ENCODE measurements around the gene MYO3B. TPM values are rescaled to one million over a fixed set of nuclear protein-coding genes. Genes with fewer than 3 reads are reported as not detected.

The MYO3B gene, protein sequence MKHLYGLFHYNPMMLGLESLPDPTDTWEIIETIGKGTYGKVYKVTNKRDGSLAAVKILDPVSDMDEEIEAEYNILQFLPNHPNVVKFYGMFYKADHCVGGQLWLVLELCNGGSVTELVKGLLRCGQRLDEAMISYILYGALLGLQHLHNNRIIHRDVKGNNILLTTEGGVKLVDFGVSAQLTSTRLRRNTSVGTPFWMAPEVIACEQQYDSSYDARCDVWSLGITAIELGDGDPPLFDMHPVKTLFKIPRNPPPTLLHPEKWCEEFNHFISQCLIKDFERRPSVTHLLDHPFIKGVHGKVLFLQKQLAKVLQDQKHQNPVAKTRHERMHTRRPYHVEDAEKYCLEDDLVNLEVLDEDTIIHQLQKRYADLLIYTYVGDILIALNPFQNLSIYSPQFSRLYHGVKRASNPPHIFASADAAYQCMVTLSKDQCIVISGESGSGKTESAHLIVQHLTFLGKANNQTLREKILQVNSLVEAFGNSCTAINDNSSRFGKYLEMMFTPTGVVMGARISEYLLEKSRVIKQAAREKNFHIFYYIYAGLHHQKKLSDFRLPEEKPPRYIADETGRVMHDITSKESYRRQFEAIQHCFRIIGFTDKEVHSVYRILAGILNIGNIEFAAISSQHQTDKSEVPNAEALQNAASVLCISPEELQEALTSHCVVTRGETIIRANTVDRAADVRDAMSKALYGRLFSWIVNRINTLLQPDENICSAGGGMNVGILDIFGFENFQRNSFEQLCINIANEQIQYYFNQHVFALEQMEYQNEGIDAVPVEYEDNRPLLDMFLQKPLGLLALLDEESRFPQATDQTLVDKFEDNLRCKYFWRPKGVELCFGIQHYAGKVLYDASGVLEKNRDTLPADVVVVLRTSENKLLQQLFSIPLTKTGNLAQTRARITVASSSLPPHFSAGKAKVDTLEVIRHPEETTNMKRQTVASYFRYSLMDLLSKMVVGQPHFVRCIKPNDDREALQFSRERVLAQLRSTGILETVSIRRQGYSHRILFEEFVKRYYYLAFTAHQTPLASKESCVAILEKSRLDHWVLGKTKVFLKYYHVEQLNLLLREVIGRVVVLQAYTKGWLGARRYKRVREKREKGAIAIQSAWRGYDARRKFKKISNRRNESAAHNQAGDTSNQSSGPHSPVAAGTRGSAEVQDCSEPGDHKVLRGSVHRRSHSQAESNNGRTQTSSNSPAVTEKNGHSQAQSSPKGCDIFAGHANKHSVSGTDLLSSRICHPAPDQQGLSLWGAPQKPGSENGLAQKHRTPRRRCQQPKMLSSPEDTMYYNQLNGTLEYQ (N-terminal part only)
- total RNA-seq (not detected), polyA plus RNA-seq (not detected)

DNA sequence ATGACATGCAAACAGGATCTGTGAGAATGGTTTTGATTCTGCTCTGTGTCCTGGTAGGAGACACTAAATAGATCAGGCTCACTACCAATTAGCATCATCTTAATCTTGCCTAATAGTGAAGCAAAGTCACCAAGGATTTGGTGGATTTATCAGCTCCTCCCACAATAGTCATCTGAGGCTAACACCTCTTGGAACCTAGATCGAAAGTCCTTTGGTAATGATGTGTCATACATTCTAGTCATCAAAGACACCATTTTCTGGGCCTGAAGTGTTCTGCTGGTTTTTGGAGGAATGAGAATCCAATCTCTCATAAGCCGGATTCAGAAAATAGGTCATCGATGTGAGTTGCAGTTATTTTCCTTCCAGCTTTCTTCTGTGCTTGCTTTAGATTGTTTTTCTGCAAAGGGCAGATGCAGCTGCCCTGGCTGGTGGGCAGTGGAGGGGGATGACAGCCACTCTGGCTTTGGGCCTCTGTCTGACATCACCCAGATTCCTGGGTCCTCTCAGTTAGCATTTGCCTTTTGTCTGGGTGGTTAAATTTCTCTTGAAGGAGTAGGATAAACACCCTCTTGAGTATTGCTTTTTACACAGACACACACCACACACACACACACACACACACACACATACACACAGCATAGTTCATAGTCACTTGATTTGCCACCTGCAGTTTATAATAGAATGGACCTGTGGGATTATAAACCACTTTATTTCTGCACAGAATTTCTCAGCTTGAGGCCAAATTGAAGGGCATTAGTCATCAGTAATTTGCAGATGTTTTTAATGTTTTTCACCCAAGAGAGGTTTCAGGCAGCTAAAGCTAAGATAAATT lies at the start of gene MYO3B:
Gene MYO3B, plus strand, starts transcription at position 198 of the 832 bp plus-strand sequence. Its CDS starts 141 bp downstream, at position 339.
- ChIA-PET POLR2A (ENCODE audit: partially characterized antibody) (no interaction called here), CTCF (ENCODE audit: partially characterized antibody) (no interaction called here)
- H3K4me3 Mint-ChIP-seq, result no peak within 1 kb of the TSS
- H3K4me1 ChIP-seq (ENCODE audit: insufficient read depth, low read length), result no peaks in the 10 kb centered on the region
- H3K9me3 ChIP-seq (ENCODE audit: control insufficient read depth in 1 of 2, low read length in 2 of 2), result no peaks in the 10 kb centered on the region
- H3K36me3 Mint-ChIP-seq, result no peaks in the 10 kb centered on the region
- no peak within 1 kb of the TSS for H3K27ac Mint-ChIP-seq
- intact Hi-C loops (cut with micrococcal nuclease), result no loop called here
- H3K9me3 Mint-ChIP-seq, result peaks cover 0 to 3% (median 0%) of the 10 kb centered on the region in 8 donors
- H3K27me3 ChIP-seq (ENCODE audit: insufficient read depth, low read length), result no peaks in the 10 kb centered on the region
- no peak for DNase-seq
- peaks cover 0 to 3% of the 10 kb centered on the region in 2 donors for H3K27me3 Mint-ChIP-seq
- H3K4me3 ChIP-seq (ENCODE audit: low read length in 2 of 2), result no peak within 1 kb of the TSS
- H3K4me1 Mint-ChIP-seq, result no peaks in the 10 kb centered on the region
- H3K36me3 ChIP-seq (ENCODE audit: insufficient read depth, low read length), result no peaks in the 10 kb centered on the region
- no peak within 1 kb of the TSS for H3K27ac ChIP-seq (ENCODE audit: low read depth, low read length)

DNA sequence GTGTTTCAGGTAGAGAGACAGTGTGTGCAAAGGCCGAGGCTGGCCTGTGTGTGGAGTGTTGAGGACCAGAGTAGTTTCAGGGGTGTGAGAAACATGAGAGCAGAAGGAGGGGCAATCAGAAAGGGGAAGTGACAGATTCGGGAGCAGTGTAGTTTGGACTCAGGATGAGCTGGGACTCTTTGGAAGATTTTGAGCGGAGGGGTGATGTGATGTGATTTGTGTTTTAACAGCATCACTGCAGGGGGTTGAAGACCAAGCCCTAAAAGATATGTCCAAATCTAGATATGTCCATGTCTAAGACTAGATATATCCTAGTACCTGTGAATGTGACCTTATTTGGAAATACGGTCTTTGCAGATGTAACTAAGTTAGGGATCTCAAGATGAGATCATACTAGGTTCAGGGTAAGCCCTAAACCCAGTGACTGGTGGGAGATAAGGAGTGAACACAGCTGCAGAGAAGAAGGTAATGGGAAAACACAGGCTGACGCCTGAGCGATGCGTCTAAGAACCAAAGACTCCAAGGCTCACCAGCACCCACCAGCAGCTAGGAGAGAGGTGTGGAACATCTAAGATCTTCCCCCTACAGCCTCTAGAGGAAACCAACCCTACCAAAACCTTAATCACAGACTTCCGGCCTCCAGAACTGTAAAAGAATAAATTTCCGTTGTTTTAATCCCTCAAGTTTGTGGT lies 38.5 kb upstream of the MYO3B start:
- H3K9me3 Mint-ChIP-seq, result peaks cover 0 to 5% (median 0%) of the 10 kb centered on the region in 8 donors
- H3K27ac Mint-ChIP-seq, result peak overlapping the region in 2 of 7 donors; percentile 36 to 49
- DNase-seq, result no peak

DNA sequence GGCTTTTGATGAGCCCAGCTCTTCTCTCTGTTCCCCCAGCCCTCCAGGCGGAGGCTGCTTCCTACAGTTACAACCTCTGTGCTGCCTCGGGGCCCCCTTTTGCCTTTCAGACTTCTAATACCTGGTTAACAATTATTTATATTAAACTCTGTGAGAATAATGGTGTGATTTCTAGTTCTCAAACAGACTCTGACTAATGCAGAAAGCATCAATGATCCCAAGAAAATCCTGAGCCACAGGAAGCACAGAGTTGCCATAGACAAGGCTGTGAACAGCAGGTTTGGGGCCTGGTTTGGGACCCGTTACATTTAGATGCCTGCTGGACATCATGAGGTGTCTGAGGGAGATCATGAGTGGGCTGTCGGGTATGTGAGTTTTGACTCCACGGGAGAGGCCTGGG lies 37.4 kb upstream of the MYO3B start:
- intact Hi-C loops (cut with micrococcal nuclease), result no loop called here
- no peak for DNase-seq
- CTCF ChIA-PET (ENCODE audit: partially characterized antibody), result no interaction called here
- no peak overlapping the region for H3K4me3 ChIP-seq (ENCODE audit: low read length in 2 of 2)
- no peaks in the 10 kb centered on the region for H3K9me3 ChIP-seq (ENCODE audit: control insufficient read depth in 1 of 2, low read length in 2 of 2)
- no peak overlapping the region for H3K4me3 Mint-ChIP-seq
- H3K4me1 ChIP-seq (ENCODE audit: insufficient read depth, low read length), result no peaks in the 10 kb centered on the region
- H3K9me3 Mint-ChIP-seq, result no peaks in the 10 kb centered on the region
- POLR2A ChIA-PET (ENCODE audit: partially characterized antibody), result no interaction called here
- H3K27ac Mint-ChIP-seq, result no peak overlapping the region
- H3K4me1 Mint-ChIP-seq, result no peaks in the 10 kb centered on the region
- H3K36me3 ChIP-seq (ENCODE audit: insufficient read depth, low read length), result no peaks in the 10 kb centered on the region
- no peak overlapping the region for H3K27ac ChIP-seq (ENCODE audit: low read depth, low read length)
- H3K27me3 ChIP-seq (ENCODE audit: insufficient read depth, low read length), result no peaks in the 10 kb centered on the region
- H3K27me3 Mint-ChIP-seq, result no peaks in the 10 kb centered on the region
- no peaks in the 10 kb centered on the region for H3K36me3 Mint-ChIP-seq

More for the DNA sequence above, 38.5 kb upstream of the MYO3B start:
- Mint-ChIP-seq H3K4me1 (no peaks in the 10 kb centered on the region), H3K36me3 (no peaks in the 10 kb centered on the region), H3K4me3 (no peak overlapping the region), H3K27me3 (peaks cover 0 to under 1% of the 10 kb centered on the region in 2 donors)
- Histone ChIP-seq H3K4me1 (ENCODE audit: insufficient read depth, low read length) (no peaks in the 10 kb centered on the region), H3K27ac (ENCODE audit: low read depth, low read length) (no peak overlapping the region), H3K4me3 (ENCODE audit: low read length in 2 of 2) (no peak overlapping the region), H3K9me3 (ENCODE audit: control insufficient read depth in 1 of 2, low read length in 2 of 2) (no peaks in the 10 kb centered on the region), H3K27me3 (ENCODE audit: insufficient read depth, low read length) (no peaks in the 10 kb centered on the region), H3K36me3 (ENCODE audit: insufficient read depth, low read length) (no peaks in the 10 kb centered on the region)
- CTCF ChIA-PET (ENCODE audit: partially characterized antibody), result no interaction called here
- intact Hi-C loops (cut with micrococcal nuclease), result no loop called here
- POLR2A ChIA-PET (ENCODE audit: partially characterized antibody), result no interaction called here

DNA sequence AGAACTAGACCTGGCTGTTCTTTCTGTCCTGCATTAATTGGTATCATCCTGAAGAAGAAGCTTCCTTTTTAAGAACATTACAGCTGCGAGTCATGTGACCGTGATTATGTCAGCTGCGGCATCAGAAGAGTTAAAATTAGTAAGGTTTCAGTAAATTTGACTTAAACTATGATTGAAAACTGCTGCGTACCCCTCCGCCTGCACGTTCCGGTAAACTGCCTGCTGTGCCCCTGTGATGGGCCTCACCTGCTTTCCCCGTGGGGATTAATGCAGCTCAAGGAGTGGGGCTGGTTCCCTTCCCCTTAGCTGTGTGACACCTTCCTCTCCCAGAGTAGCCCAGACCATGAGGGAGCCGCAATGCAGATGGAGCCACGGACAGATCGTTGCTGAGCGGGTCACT lies 36.1 kb upstream of the MYO3B start:
- H3K4me3 Mint-ChIP-seq, result no peak overlapping the region
- ChIA-PET POLR2A (ENCODE audit: partially characterized antibody) (no interaction called here), CTCF (ENCODE audit: partially characterized antibody) (no interaction called here)
- no peaks in the 10 kb centered on the region for H3K27me3 ChIP-seq (ENCODE audit: insufficient read depth, low read length)
- H3K27me3 Mint-ChIP-seq, result no peaks in the 10 kb centered on the region
- H3K4me1 Mint-ChIP-seq, result no peaks in the 10 kb centered on the region
- H3K9me3 Mint-ChIP-seq, result no peaks in the 10 kb centered on the region
- no peak overlapping the region for H3K4me3 ChIP-seq (ENCODE audit: low read length in 2 of 2)
- DNase-seq, result no peak
- H3K9me3 ChIP-seq (ENCODE audit: control insufficient read depth in 1 of 2, low read length in 2 of 2), result no peaks in the 10 kb centered on the region
- H3K4me1 ChIP-seq (ENCODE audit: insufficient read depth, low read length), result no peaks in the 10 kb centered on the region
- H3K36me3 ChIP-seq (ENCODE audit: insufficient read depth, low read length), result no peaks in the 10 kb centered on the region
- H3K27ac ChIP-seq (ENCODE audit: low read depth, low read length), result no peak overlapping the region
- no peak overlapping the region for H3K27ac Mint-ChIP-seq
- intact Hi-C loops (cut with micrococcal nuclease), result no loop called here
- H3K36me3 Mint-ChIP-seq, result no peaks in the 10 kb centered on the region

DNA sequence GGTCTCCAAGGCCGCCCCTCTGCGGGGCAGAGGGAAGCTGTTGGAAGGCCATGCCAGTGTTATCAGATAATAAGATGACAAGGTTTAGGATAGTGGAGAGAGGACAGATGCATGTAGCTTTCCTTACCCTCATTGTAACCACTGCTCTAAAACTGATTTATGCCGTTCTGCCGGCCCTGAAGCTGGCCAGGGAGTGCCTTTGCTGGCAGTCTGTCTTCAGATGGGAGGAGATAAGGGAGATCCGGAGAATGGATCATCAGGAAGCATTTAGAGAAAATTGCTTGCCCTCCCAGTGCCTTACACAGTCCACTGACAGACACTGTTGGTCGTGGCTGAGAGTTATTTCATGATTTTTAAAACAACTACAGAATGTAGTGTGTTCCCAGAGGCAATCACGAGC lies 35.4 kb upstream of the MYO3B start:
- Histone ChIP-seq H3K4me1 (ENCODE audit: insufficient read depth, low read length) (no peaks in the 10 kb centered on the region), H3K36me3 (ENCODE audit: insufficient read depth, low read length) (no peaks in the 10 kb centered on the region), H3K4me3 (ENCODE audit: low read length in 2 of 2) (no peak overlapping the region), H3K27ac (ENCODE audit: low read depth, low read length) (no peak overlapping the region), H3K9me3 (ENCODE audit: control insufficient read depth in 1 of 2, low read length in 2 of 2) (no peaks in the 10 kb centered on the region), H3K27me3 (ENCODE audit: insufficient read depth, low read length) (no peaks in the 10 kb centered on the region)
- Mint-ChIP-seq H3K4me3 (no peak overlapping the region), H3K9me3 (no peaks in the 10 kb centered on the region), H3K36me3 (no peaks in the 10 kb centered on the region), H3K4me1 (no peaks in the 10 kb centered on the region), H3K27me3 (no peaks in the 10 kb centered on the region), H3K27ac (no peak overlapping the region)
- intact Hi-C loops (cut with micrococcal nuclease), result no loop called here
- CTCF ChIA-PET (ENCODE audit: partially characterized antibody), result no interaction called here
- POLR2A ChIA-PET (ENCODE audit: partially characterized antibody), result no interaction called here
- no peak for DNase-seq

DNA sequence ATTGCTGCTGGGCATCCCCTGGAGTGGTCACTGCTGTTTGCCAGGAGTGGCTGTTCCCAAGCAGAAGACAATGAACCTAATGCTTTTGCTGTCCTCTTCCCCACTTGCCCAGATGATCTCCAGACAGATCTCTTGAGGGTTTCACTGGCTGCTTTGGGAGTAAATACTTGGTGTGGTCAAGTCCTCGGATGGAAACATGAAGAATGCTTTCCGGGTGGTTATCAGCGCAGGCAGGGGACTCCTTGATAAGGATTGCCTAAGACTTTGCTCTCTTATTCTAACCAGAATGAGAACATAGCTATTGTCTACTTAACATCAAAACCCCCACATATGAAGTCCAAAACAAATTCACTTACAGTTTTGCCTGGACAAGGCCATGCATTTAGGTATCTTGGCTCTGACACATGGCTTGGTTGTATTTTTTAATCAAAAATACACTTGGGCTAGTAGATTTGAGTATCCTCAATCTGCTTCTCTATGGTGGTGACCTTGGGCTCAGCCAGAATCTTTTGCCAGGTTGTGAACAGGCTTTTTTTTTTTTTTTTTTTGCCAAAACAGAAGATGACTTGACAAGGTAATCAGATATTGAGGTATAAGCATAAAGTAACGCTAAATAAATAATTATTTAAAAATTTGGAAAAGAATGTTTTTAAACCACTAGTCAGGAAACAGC lies 34.8 kb upstream of the MYO3B start:
- intact Hi-C loops (cut with micrococcal nuclease), result no loop called here
- Histone ChIP-seq H3K36me3 (ENCODE audit: insufficient read depth, low read length) (no peaks in the 10 kb centered on the region), H3K4me1 (ENCODE audit: insufficient read depth, low read length) (no peaks in the 10 kb centered on the region), H3K4me3 (ENCODE audit: low read length in 2 of 2) (no peak overlapping the region), H3K27ac (ENCODE audit: low read depth, low read length) (no peak overlapping the region), H3K27me3 (ENCODE audit: insufficient read depth, low read length) (no peaks in the 10 kb centered on the region), H3K9me3 (ENCODE audit: control insufficient read depth in 1 of 2, low read length in 2 of 2) (no peaks in the 10 kb centered on the region)
- Mint-ChIP-seq H3K9me3 (peaks cover 0 to under 1% (median 0%) of the 10 kb centered on the region in 8 donors), H3K36me3 (no peaks in the 10 kb centered on the region), H3K27ac (no peak overlapping the region), H3K4me3 (no peak overlapping the region), H3K27me3 (no peaks in the 10 kb centered on the region), H3K4me1 (no peaks in the 10 kb centered on the region)
- no peak for DNase-seq
- CTCF ChIA-PET (ENCODE audit: partially characterized antibody), result no interaction called here
- POLR2A ChIA-PET (ENCODE audit: partially characterized antibody), result no interaction called here

All from CD4-positive, alpha-beta memory T cell (primary cell).